MG63 (cell line): ENCODE data around the gene RCL1. TPM values are rescaled to one million over a fixed set of nuclear protein-coding genes. Genes with fewer than 3 reads are reported as not detected.

Experiments used
- DNase-seq: peaks from one replicate; pipeline ENCODE4 v3.0.0-alpha.2; 2020
- H3K27me3 ChIP-seq: fragments of 250-450 bp; sonication (Bioruptor Pico); 2 replicates; pipeline ENCODE4 v1.5.1; 2020; ENCODE audit warnings: mild to moderate bottlenecking, moderate library complexity
- H3K36me3 ChIP-seq: fragments of 250-450 bp; sonication (Bioruptor Pico); 2 replicates; pipeline ENCODE4 v1.5.1; 2020; ENCODE audit warnings: mild to moderate bottlenecking, moderate library complexity
- H3K4me3 ChIP-seq: fragments of 250-450 bp; sonication (Bioruptor Pico); 2 replicates; pipeline ENCODE4 v1.5.1; 2020; ENCODE audit warnings: mild to moderate bottlenecking, moderate library complexity
- H3K9me3 ChIP-seq: fragments of 250-450 bp; sonication (Bioruptor Pico); 2 replicates; pipeline ENCODE4 v1.5.1; 2020; ENCODE audit warnings: mild to moderate bottlenecking, moderate library complexity
- total RNA-seq: library from RNA; depleted of rRNA; stranded (reverse); fragments of >200 nt; shearing (Covaris generic); gene quantifications from 2 replicates; pipeline ENCODE4 v1.2.3, GENCODE V29; 2014; ENCODE audit warnings: low replicate concordance

RCL1 gene
- total RNA-seq, 1 experiment from 2014 or later = 6.8 TPM

DNA sequence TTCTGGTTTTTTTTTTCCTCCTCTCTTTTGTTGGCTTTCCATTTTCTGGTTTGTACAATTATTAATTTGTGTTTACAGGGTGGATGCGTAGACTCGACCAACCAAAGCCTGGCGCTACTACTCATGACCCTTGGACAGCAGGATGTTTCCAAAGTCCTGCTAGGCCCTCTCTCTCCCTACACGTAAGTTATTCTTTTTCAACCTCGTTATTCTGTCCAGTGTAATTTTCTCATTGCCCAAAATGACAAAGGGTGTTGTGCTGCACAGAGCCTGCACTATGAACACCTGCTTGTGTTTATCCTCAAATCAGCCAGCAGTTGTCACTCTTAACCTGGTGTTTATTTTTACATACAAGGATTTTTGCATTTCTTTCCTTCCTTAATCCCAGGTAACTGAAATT is 56.6 kb downstream of the RCL1 start:
- DNase-seq = no peak
- Histone ChIP-seq H3K27me3 (no peaks in the 10 kb centered on the region), H3K4me3 (no peak overlapping the region), H3K36me3 (no peaks in the 10 kb centered on the region), H3K9me3 (no peaks in the 10 kb centered on the region)

DNA sequence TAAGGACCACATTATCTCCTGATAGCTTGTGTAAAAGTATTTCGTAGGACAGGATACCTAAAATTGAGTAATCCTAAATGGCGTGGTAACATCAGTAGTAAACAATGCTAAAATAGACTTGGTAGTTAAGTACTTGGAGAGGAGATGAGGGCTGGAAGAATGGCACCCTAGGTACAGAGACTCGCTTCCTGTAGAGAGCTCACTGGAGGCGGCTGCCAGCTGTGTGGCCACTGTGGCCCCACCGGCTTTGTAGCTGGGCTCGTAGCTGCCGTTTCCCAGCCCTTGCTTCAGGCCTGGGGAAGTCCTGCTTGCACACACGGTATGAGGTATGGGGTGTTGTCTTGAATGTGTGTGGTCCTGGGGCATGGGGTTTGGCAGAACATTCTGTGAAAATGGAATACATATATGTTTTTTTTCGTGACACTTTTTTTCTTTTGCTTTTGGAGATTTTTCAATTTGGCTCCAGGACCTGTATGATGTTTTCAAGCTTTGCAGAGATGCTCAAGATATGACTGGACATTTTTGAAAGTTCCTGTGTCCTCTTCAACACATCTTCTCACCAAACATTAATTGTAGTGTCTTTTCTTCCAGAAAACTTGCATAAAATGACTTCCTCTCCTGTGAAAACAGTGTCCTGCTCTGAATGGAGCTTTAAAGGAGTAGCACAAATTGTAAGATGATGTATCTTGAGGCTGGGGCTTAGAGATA is 58.0 kb downstream of the RCL1 start:
- Histone ChIP-seq H3K9me3 (no peaks in the 10 kb centered on the region), H3K4me3 (no peak overlapping the region), H3K36me3 (no peaks in the 10 kb centered on the region), H3K27me3 (no peaks in the 10 kb centered on the region)
- DNase-seq = no peak

DNA sequence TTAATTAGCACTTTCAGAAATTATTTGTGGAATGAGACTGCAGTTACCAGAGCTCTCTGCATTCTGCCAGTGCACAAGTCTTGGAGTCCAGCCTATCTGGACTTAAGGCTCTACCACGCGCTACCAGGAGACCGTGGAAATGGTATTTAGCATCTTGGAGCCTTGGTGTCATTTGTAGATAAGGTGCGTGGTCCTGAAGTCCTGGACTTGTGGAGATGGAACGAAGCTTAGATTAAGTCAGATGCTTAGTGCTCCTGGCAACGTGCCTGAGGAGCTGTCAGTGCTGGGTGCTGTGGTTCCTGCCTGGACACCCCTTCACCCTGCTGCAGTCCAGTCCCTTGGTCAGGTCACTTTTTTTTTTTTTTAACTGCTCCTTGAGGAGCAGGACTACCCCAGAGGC is 59.7 kb downstream of the RCL1 start:
- Histone ChIP-seq H3K4me3 (no peak overlapping the region), H3K9me3 (no peaks in the 10 kb centered on the region), H3K36me3 (no peaks in the 10 kb centered on the region), H3K27me3 (no peaks in the 10 kb centered on the region)
- no peak for DNase-seq

DNA sequence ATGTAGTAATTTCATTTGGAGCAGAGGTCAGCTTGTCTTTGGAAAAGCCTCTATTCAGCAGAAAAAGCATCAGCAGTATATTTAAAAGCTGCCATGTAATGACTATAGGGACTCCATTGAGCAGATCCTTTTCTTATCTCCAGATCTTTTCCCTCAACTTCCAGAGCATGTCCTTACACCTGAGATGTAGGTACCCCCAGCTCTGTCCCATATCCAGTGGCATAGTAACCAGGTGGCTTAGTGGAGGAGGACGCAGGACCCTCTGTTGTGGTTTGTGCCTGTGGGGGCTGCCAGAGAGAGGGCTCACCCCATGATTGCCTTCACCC is 61.5 kb downstream of the RCL1 start:
- H3K9me3 ChIP-seq = no peaks in the 10 kb centered on the region
- no peaks in the 10 kb centered on the region for H3K27me3 ChIP-seq
- DNase-seq = no peak
- H3K4me3 ChIP-seq = no peak overlapping the region
- H3K36me3 ChIP-seq = no peaks in the 10 kb centered on the region

DNA sequence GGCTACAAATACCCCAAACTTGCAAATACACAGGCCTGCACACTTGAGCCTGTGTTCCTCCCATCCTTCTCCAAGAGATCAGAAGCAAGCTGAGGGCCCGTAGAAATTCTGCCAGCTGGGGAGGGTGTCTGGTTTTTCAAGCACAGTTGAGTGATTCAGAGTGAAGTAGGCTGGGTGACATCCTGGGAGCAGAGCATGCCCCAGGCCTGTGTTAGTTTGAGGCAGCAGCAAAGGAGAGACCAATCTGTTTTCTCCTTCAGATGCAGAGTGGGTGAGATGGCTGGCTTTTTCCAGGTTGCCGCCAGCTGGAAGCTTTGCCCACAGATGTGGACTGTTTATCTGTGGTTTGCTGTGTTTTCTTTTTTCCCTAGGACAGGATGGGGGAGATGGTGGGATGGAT is 63.1 kb downstream of the RCL1 start:
- Histone ChIP-seq H3K36me3 (no peaks in the 10 kb centered on the region), H3K9me3 (no peaks in the 10 kb centered on the region), H3K4me3 (no peak overlapping the region), H3K27me3 (no peaks in the 10 kb centered on the region)
- no peak for DNase-seq

DNA sequence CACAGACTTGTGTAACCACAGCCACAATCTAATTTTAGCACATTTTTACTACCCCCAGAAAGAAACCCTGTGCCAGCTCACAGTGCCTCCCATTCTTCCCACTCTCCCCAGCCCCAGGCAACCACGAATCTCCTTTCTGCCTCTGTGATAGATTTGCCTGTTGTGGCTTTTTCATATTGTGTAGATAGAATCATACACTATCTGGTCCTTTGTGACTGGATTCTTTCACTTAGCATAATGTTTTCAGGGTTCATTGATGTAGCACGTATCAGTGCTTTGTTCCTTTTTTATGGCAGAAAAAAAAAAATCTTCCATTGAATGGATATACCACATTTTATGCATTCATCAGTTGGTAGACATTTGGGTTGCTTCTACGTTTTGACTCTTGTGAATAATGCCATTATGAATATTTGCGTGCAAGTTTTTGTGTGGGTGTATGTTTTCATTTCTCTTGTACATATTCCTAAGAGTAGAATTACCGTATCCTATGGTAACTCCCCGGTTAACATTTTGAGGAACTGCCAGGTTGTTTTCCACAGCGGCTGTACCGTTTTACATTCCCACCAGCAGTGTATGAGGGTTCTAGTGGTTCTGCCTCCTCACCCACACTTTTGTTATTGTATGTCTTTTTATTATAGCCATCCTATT is 64.5 kb downstream of the RCL1 start:
- DNase-seq = no peak
- Histone ChIP-seq H3K27me3 (no peaks in the 10 kb centered on the region), H3K9me3 (no peaks in the 10 kb centered on the region), H3K36me3 (no peaks in the 10 kb centered on the region), H3K4me3 (no peak overlapping the region)

DNA sequence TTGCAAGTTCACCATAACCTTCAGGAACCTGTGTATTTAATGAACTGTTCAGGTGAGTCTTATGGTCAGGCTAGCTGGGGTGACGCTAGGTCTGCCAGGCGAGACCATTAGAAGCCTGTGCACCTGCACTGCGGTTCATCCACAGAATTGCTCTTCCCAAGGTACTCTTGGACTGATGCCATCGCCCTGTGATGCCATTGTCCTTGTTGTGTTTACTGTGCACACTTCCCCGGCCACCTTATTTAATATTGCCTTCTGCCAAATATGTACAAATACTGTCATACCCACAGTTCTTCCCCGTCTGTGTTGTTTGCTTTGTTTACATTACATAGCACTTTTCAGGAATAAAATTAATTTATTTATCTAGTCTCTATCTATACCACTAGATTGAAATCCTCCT is 66.3 kb downstream of the RCL1 start:
- no peak for DNase-seq
- H3K36me3 ChIP-seq = no peaks in the 10 kb centered on the region
- H3K9me3 ChIP-seq = no peaks in the 10 kb centered on the region
- no peak overlapping the region for H3K4me3 ChIP-seq
- no peaks in the 10 kb centered on the region for H3K27me3 ChIP-seq

DNA sequence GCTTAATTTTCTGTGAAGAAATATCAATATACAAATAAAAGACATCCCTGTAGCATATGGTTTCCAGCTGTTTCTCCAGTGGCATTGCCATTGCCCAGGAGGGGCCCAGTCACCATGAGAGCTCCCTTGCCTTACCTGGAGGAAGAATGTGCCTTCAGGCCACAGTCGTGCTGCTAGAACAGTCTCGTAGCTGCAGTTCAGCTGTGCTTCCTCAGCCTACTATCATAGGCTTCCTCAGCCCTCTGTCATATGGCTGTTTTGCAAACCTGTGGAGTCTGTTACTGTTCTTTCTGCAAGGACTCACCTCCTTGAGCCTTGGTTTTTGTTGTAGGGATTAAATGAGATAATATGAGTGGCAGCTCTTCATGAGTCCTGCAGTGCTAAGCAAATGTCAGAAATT is 67.6 kb downstream of the RCL1 start:
- Histone ChIP-seq H3K9me3 (no peaks in the 10 kb centered on the region), H3K36me3 (no peaks in the 10 kb centered on the region), H3K4me3 (no peak overlapping the region), H3K27me3 (no peaks in the 10 kb centered on the region)
- DNase-seq = no peak

DNA sequence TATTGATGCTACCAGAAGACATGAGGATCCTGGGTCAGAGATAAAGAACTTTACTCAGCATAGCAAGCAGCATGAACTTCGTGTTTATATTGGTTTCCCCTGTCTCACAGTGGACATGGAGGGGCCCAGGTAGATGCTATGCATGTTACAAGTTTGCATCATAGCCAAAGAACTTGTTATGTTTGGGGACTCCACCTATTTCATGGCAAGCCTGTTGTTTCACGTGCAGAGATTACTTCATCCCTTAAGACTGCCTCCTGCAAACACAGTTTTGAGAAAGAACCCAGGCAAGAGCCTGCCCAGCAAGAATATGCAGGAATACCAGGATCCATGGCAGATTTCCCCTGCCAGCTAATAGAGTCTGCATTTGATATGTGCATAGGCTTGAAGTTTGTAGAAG is 68.4 kb downstream of the RCL1 start:
- no peaks in the 10 kb centered on the region for H3K27me3 ChIP-seq
- H3K36me3 ChIP-seq = no peaks in the 10 kb centered on the region
- DNase-seq = no peak
- no peak overlapping the region for H3K4me3 ChIP-seq
- H3K9me3 ChIP-seq = no peaks in the 10 kb centered on the region

DNA sequence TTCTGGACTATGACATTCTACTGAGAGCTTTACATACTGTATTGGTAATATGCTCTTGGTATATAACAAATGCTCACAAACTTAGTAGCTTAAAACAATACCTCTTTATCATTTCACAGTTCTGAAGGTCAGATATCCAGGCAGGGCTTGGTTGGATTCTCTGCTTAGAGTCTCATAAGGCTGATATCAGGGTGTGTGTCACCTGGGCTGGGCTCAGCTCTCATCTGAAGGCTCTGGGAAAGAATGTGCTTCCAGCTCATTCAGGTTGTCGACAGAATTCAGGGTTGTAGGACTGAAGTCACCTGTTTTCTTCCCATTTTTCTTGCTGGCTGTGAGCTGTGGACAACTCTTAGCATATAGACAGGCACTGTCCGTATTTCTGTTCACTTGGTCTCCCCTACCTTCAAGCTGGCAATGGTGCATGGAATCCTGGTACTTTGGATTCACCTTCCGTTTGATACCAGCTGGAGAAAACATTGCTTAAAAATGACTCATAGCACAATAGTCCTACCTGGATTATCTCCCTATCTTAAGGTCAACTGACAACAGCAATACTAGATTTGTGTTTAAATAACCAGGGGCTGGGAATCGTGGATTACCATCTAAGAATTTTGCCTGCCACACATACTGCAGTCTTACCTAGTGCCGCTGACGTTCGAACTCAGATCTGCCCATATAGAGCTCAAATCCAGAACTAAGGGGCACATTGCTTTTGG is 69.2 kb downstream of the RCL1 start:
- Histone ChIP-seq H3K27me3 (no peaks in the 10 kb centered on the region), H3K9me3 (no peaks in the 10 kb centered on the region), H3K4me3 (no peak overlapping the region), H3K36me3 (no peaks in the 10 kb centered on the region)
- no peak for DNase-seq

DNA sequence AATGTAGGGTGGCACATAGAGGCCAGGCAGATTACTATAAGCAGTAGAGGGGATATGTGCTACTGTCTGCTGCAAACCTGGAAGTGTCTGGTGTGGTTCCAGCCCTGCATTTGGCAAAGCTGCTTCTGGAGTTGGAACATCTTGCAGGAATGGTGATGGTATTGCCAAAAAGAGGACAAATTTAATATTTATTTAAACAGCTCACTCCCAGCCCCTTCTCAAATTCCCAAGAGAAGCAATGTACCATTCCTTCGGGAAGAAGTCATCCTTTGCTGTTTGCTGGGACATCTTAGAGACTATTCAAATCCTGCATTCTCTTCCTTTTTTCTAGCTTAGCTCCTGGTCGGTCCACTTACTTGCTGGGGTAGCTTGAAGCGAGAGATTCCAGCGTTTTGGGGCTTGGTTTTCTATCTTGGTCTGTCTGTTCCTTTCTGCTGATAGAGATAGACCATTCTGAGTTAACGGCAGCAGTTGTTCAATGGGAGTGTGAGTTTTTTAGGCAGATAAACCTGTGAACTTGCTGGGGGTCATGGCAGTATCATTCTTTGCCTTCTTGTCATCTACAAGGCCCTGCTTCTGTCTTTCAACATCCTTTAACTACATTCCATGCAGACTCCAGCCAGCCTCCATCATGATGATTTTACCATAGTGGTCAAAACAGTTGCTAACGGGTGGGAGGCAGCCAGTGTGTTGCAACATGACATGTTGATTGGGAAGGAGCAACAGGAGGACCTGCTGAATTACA is 69.9 kb downstream of the RCL1 start:
- no peak overlapping the region for H3K4me3 ChIP-seq
- no peaks in the 10 kb centered on the region for H3K27me3 ChIP-seq
- DNase-seq = no peak

DNA sequence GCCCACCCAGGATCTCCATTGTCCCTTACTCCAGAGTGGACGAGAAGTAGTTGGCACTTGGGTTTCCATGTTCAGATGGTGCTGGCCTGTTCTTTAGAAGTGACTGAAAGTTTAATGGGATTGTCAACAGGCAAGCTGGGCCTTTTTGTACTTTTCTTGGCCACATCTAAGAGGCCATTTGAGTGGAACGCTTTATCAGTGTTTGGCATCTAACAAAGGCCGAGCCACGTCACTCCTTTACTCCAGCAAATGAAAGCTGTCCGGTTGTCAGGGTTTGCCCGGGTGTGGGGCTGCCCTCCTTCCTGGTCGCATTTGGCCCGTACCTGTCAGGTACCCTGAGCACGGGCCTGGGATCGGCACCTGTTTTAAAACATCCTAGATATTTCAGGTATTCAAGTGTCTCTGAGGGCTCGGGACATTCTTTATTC is 71.5 kb downstream of the RCL1 start:
- H3K4me3 ChIP-seq = no peak overlapping the region
- no peaks in the 10 kb centered on the region for H3K9me3 ChIP-seq
- DNase-seq = no peak
- no peaks in the 10 kb centered on the region for H3K36me3 ChIP-seq
- H3K27me3 ChIP-seq = no peaks in the 10 kb centered on the region

More for the DNA sequence above, 69.9 kb downstream of the RCL1 start:
- Histone ChIP-seq H3K36me3 (no peaks in the 10 kb centered on the region), H3K9me3 (no peaks in the 10 kb centered on the region)

DNA sequence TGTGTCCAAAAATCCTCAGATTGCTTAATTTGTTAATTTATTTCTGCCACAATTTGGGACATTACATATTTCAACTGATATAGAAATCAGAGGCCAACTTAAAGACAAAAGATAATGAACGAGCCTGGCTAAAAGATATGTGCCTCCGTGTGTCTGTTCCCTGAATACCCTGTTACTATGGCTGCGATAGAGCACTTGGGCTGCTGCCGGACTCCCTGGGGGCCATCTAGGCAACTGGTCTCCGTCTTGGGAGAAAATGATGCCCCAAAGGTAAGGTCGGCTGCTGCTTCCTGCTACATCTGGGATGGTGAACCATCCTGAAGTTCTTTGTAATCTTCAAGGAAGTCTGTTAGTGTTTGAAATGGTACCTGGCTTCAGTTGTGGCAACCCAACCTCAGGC is 72.0 kb downstream of the RCL1 start:
- H3K9me3 ChIP-seq = no peaks in the 10 kb centered on the region
- no peak for DNase-seq
- H3K27me3 ChIP-seq = no peaks in the 10 kb centered on the region
- H3K36me3 ChIP-seq = no peaks in the 10 kb centered on the region
- no peak overlapping the region for H3K4me3 ChIP-seq

DNA sequence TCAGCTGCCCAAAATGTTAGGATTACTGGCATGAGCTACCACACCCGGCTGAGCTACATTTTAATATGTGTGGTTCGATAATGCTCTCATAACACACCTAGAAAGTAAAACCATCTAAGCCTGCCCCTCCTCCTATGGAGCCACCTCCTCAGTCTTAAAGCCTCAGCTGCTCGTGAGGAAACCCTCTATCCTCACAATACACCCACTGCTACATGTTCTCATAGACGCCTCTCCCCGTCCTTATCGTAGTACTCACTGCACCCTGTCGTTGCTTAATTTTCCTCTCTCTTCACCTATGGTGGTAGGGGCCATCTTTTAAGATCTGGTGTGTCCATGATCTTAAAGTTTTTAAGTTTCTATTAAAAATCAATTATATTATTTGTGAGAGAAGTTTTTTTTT is 72.9 kb downstream of the RCL1 start:
- Histone ChIP-seq H3K9me3 (no peaks in the 10 kb centered on the region), H3K36me3 (no peaks in the 10 kb centered on the region)

DNA sequence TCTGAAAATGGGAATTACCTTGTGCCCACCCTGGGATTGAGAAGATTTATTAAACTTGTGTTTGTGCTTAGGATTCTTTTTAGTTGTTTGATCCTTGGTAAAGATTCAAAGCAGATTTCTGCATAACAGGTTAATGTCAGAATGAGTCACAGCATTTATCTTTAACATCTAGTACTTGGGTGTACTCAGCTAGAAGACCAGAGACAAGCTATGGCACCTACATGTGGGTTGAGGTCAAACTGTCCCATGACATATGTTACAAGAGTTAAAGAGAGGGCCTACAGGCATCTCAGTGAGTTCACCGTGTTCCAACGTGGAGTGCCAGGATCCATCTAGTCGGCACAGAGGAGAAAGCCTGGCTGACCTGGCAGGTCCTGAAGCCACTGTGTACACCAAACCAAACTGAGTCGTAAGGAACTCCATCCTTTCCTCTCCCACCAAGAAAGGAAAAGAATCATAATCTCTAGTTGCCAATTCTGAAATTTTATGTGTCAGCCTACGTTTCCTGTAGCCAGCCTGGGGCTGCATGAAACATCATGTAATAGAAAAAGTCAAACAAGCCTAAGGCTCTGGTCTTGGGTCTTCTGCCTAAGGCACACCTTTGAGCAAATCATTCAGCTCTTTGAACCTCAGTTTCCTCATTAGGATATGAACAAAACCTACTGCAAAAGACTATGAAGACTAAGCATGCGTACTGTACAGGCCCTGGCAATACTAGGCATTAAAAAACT is 73.7 kb downstream of the RCL1 start:
- no peaks in the 10 kb centered on the region for H3K9me3 ChIP-seq
- no peaks in the 10 kb centered on the region for H3K36me3 ChIP-seq
- H3K27me3 ChIP-seq = no peaks in the 10 kb centered on the region
- no peak overlapping the region for H3K4me3 ChIP-seq
- no peak for DNase-seq

More for the DNA sequence above, 72.9 kb downstream of the RCL1 start:
- H3K27me3 ChIP-seq = no peaks in the 10 kb centered on the region
- no peak for DNase-seq
- no peak overlapping the region for H3K4me3 ChIP-seq

DNA sequence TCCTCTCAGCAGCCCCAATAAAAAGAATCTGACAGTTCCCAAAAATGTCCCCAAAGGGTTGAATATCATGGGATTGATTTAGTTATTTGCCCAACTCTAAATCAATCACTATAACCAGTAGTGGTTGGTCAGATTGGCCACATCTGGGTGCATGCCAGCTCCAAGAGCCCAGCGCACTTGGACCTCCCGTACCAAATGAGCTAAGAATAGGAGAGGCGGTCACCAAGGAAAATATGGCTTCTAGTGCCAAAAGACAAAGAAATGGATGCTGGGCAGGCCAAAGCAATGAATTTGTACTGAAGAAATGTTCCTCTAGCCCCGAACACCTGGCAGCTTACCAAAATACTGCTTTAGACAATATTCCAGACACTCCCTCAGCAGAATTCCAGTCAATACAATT is 80.3 kb downstream of the RCL1 start:
- DNase-seq = no peak
- no peaks in the 10 kb centered on the region for H3K9me3 ChIP-seq
- no peak overlapping the region for H3K4me3 ChIP-seq
- H3K36me3 ChIP-seq = no peaks in the 10 kb centered on the region
- no peaks in the 10 kb centered on the region for H3K27me3 ChIP-seq

DNA sequence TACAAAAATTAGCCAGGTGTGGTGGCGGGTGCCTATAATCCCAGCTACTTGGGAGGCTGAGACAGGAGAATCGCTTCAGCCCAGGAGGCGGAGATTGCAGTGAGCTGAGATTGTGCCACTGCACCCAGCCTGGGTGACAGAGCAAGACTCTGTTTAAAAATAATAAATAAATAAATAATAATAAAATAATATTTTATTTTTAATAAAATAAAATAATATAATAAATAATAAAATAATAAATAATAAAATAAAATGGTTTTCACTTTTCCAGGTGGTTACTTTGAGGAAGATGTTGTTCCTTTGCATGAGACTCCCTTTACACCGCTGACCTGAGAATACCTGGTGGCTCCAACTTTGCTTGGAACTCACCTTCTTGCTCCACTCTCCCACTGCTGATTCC is 82.8 kb downstream of the RCL1 start:
- no peak overlapping the region for H3K4me3 ChIP-seq
- no peaks in the 10 kb centered on the region for H3K27me3 ChIP-seq
- DNase-seq = no peak
- H3K9me3 ChIP-seq = no peaks in the 10 kb centered on the region
- H3K36me3 ChIP-seq = no peaks in the 10 kb centered on the region
